Dendritic cell treated with granulocyte-macrophage colony-stimulating factor and Interleukin-4, amounts not matched to agents 40 ng/mL and 50 ng/mL, for 4 days (primary cell): ENCODE results near the gene SYTL2.
"Not testable (repeated sequence)": the region's sequence is repeated elsewhere in the genome, so short reads cannot be mapped to it uniquely, and the experiment has no call there.

Experiments used
- H3K27ac Mint-ChIP-seq: one replicate; pipeline ENCODE4 v1.8.0; 2022; ENCODE audit warnings: mild to moderate bottlenecking, mixed read lengths
- H3K27me3 Mint-ChIP-seq: one replicate; pipeline ENCODE4 v1.8.0; 2022; ENCODE audit warnings: mild to moderate bottlenecking, mixed read lengths
- H3K36me3 Mint-ChIP-seq: one replicate; pipeline ENCODE4 v1.8.0; 2022; ENCODE audit warnings: low read depth, mixed read lengths
- H3K4me1 Mint-ChIP-seq: one replicate; pipeline ENCODE4 v1.8.0; 2022; ENCODE audit warnings: low read depth, mixed read lengths
- H3K4me3 Mint-ChIP-seq: one replicate; pipeline ENCODE4 v1.8.0; 2022; ENCODE audit warnings: mild to moderate bottlenecking, moderate library complexity, mixed read lengths
- H3K9me3 Mint-ChIP-seq: one replicate; pipeline ENCODE4 v1.8.0; 2022; ENCODE audit warnings: mixed read lengths
- intact Hi-C: fragments of 100-400 bp; cut with micrococcal nuclease; formaldehyde crosslinking; loops from one replicate; pipeline ENCODE4 v1.15.0; 2022

The SYTL2 gene, protein sequence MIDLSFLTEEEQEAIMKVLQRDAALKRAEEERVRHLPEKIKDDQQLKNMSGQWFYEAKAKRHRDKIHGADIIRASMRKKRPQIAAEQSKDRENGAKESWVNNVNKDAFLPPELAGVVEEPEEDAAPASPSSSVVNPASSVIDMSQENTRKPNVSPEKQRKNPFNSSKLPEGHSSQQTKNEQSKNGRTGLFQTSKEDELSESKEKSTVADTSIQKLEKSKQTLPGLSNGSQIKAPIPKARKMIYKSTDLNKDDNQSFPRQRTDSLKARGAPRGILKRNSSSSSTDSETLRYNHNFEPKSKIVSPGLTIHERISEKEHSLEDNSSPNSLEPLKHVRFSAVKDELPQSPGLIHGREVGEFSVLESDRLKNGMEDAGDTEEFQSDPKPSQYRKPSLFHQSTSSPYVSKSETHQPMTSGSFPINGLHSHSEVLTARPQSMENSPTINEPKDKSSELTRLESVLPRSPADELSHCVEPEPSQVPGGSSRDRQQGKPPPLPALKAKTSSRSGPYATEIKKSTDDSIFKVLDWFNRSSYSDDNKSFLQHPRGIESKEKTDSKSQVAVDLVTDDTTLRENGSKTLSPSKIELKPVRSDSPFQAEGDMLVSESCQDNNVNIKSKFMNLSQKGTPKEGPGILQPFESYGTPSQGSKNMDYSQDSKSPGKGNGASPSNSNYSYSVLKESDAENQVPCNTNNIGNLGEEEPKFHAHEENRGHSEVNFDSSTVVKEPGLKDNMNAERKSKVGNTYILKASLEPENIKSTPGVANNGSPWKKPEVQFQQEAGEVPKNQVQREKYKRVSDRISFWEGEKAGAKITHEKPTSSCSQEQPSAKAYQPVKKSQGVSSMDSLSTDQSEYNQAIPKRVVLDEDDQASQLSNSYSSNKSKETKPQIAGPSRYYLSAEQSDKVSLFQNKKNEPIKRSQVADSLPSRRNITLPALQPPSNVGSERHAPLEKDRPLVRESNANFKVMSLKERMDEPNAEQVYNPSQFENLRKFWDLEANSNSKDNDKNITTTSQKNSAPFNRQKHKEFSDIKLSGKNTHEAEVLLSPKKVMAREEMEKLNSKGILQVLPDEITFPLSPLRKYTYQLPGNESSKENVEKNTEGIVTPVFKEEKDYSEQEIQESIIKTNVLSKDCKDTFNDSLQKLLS (N-terminal part only)

DNA sequence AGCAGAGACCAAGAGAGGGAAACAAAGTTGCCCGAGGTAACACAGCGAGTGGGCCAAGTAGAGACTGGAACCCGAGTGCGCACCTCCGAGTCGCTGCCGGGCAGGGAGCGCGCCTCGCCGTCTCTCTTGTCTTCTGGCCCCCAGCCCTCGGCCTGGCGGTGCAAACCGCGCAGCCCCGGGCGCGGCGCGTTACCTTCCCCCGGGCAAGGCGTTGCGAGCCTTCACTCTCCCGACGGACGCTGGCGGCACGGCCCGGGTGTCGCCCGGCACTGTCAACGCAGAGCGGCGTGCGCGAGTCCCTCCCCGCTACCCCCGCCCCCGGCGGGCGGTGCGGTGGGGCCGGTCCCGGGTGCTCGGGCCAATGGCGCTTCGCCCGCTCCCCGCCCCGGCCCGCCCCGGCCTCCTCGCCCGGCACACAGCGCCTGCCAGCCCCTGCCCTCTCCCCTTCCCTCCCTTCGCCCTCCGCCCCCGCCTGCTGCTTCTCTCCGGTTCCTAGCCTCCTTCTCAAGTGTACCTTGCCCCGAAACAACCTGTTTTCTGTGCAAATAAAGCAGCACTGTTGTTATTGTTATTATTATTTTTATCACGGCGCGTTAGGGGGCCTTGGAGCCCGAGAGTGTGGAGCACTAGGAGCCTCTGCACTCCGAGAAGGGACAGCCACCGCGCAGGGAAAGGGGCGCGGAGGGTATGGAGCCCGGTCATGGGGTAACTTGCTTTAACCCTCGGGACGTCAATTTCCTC lies at the start of gene SYTL2:
TSS of gene SYTL2 (minus strand) at position 271 of the 741 bp plus-strand sequence. CDS start 53,416 bp downstream, outside the sequence.
- intact Hi-C loops = no loop called here
- no peaks in the 10 kb centered on the region for H3K9me3 Mint-ChIP-seq
- H3K4me3 Mint-ChIP-seq = peak within 1 kb of the TSS; percentile 79
- peaks cover 29% of the 10 kb centered on the region for H3K27me3 Mint-ChIP-seq
- peak within 1 kb of the TSS; percentile 28 for H3K27ac Mint-ChIP-seq
- no peaks in the 10 kb centered on the region for H3K36me3 Mint-ChIP-seq
- H3K4me1 Mint-ChIP-seq = peaks cover 19% of the 10 kb centered on the region

DNA sequence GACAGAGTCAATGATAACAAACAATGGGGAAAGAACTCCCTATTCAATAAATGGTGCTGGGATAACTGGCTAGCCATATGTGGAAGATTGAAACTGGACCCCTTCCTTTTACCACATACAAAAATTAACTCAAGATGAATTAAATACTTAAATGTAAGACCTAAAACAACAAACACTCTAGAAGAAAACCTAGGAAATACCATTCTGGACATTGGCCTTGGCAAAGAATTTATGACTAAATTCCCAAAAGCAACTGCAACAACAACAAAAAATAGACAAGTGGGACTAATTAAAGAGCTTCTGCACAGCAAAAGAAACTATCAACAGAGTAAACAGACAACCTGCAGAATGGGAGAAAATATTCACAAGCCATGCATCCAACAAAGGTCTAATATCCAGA lies 48.6 kb upstream of the SYTL2 start:
- not testable (repeated sequence) for H3K9me3 Mint-ChIP-seq, H3K36me3 Mint-ChIP-seq, H3K27me3 Mint-ChIP-seq, H3K27ac Mint-ChIP-seq, H3K4me3 Mint-ChIP-seq
- intact Hi-C loops = loop anchor here (5.0 kb wide), 3 partner anchors 88 to 358 kb away; no protein-coding TSS in a partner anchor
- peaks cover 12% of the 10 kb centered on the region for H3K4me1 Mint-ChIP-seq

DNA sequence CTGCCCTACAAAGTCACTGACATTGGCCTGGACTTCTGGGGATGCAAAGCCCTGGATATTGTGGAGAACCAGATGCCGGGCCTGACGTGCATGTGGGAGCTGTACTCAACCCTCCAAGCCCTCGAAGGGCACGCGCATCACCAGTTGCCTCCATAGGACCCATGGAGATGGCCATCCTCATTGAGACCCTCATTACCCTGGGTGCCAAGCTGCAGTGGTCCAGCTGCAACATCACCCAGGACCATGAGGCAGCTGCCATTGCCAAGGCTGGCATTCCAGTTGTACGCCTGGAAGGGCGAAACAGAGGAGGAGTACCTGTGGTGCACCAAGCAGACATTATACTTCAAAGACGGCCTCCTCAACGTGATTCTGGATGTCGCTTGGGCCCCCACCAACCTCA lies 46.2 kb upstream of the SYTL2 start:
- intact Hi-C loops = loop anchor here (5.0 kb wide), 3 partner anchors 90 to 360 kb away; no protein-coding TSS in a partner anchor
- no peaks in the 10 kb centered on the region for H3K27me3 Mint-ChIP-seq
- H3K9me3 Mint-ChIP-seq = no peaks in the 10 kb centered on the region
- H3K4me1 Mint-ChIP-seq = peaks cover 16% of the 10 kb centered on the region
- no peak overlapping the region for H3K4me3 Mint-ChIP-seq
- H3K27ac Mint-ChIP-seq = no peak overlapping the region
- peaks cover 8% of the 10 kb centered on the region for H3K36me3 Mint-ChIP-seq

DNA sequence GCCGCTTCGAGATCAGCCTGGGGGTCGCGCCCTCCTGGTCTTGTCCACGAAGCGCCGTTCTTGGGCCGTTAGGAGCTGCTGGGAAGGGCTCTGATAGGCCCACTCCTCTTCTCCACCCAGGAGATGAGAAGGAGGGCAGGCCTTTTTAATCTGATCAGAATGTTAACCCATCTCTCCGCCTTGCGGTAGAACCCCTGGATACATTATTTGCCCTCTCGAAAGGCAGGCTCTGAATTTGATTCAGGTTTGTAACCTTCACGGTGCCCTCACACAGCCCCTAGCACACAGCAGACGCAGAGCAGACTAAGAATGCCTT lies 44.4 kb upstream of the SYTL2 start, which contains the start of gene CCDC83:
TSS of gene CCDC83 (plus strand) at position 43 of the 316 bp plus-strand sequence. CDS start 9,741 bp downstream, outside the sequence.
- Mint-ChIP-seq H3K4me3 (peak within 1 kb of the TSS; percentile 87), H3K36me3 (peaks cover 8% of the 10 kb centered on the region), H3K4me1 (peaks cover 16% of the 10 kb centered on the region), H3K9me3 (no peaks in the 10 kb centered on the region), H3K27me3 (no peaks in the 10 kb centered on the region), H3K27ac (peak within 1 kb of the TSS; percentile 97)
- intact Hi-C loops = loop anchor here (2.0 to 5.0 kb wide), 4 partner anchors 92 to 438 kb away; no protein-coding TSS in a partner anchor

DNA sequence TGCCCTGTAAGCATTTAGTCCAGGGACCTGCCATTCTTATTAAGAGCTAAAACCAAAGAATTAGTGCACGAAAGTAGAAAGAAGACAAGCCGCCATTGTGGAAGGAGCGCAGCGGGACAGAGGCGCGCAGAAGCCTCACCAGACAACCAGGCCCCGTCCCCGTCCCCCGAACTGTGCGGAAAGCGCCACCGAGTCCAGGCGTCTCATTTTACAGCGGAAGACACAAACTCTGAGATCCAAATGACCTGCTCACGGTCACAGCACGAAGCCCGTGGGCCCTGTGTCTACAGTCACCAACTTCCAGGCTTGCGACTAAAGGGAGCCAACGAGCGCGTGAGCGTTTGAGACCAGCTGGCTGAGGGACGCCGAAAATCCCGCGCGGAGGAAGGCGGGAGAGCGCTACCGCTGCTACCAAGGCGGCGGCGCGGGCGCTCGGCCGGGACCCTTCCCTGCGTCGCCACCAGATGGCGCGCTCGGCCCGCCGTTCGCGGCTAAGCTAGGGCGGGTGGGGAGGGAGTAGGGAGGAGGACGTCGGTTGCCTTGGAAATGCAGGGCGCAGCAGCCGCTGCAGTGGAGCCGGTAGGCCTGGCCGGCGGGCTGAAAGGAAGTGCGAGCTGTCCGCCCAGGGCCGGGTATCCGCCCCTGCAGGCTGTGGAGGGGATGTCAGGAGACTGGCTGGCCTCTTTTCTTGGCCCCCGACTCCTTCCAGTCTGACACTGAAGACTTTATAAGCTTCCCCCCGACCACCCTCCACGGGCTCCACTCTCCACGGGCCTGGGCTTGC lies 43.8 kb upstream of the SYTL2 start:
- Mint-ChIP-seq H3K36me3 (peaks cover 8% of the 10 kb centered on the region), H3K4me1 (peaks cover 16% of the 10 kb centered on the region), H3K27me3 (no peaks in the 10 kb centered on the region), H3K9me3 (no peaks in the 10 kb centered on the region), H3K4me3 (peak overlapping the region; percentile 87), H3K27ac (peak overlapping the region; percentile 97)
- intact Hi-C loops = loop anchor here (2.0 to 5.0 kb wide), 4 partner anchors 93 to 438 kb away; no protein-coding TSS in a partner anchor

DNA sequence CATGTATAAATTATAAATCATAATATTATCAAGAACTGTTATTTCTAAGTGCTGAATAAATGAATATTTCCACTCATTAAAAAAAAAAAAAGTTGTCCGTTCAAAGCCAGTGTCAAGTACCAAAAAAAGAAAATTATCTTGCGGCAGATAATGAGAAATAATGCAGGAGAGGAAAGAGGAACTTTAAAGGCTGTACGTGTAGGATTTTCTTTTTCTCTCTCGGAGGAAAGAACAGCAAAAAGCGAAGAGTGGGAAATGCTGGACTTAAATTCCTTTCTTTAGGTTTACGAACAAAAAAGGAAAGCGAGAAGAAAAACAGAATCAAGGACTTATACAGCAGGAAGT lies 43.2 kb upstream of the SYTL2 start:
- peak overlapping the region; percentile 87 for H3K4me3 Mint-ChIP-seq
- H3K9me3 Mint-ChIP-seq = no peaks in the 10 kb centered on the region
- peaks cover 8% of the 10 kb centered on the region for H3K36me3 Mint-ChIP-seq
- peak overlapping the region; percentile 97 for H3K27ac Mint-ChIP-seq
- intact Hi-C loops = loop anchor here (2.0 kb wide), 1 partner anchor 439 kb away; no protein-coding TSS in a partner anchor
- peaks cover 16% of the 10 kb centered on the region for H3K4me1 Mint-ChIP-seq
- no peaks in the 10 kb centered on the region for H3K27me3 Mint-ChIP-seq

DNA sequence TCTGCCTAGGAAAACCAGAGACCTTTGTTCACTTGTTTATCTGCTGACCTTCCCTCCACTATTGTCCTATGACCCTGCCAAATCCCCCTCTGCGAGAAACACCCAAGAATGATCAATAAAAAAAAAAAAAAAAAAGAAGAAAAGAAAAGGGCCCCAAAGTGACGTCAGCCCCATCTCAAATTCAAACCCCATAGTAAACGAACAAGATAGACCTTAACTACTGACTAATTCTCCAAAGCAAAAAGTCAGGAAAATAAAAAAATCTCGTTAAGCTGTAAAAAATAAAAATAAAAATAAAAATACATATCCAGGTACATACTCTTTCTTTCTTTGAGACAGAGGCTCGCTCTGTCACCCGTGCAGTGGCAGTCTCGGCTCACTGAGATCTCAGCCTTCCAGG lies 42.6 kb upstream of the SYTL2 start:
- H3K27me3 Mint-ChIP-seq, H3K9me3 Mint-ChIP-seq, H3K4me3 Mint-ChIP-seq, H3K36me3 Mint-ChIP-seq, H3K27ac Mint-ChIP-seq, intact Hi-C loops: not testable (repeated sequence)
- H3K4me1 Mint-ChIP-seq = peaks cover 16% of the 10 kb centered on the region

DNA sequence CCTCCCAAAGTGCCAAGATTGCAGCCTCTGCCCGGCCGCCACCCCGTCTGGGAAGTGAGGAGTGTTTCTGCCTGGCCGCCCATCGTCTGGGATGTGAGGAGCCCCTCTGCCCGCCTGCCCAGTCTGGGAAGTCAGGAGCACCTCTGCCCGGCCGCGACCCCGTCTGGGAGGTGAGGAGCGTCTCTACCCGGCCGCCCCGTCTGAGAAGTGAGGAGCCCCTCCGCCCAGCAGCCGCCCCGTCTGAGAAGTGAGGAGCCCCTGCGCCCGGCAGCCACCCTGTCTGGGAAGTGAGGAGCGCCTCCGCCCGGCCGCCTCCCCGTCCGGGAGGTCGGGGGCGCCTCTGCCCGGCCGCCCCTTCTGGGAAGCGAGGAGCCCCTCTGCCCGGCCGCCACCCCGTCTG lies 41.8 kb upstream of the SYTL2 start:
- peaks cover 16% of the 10 kb centered on the region for H3K4me1 Mint-ChIP-seq
- H3K27me3 Mint-ChIP-seq, H3K27ac Mint-ChIP-seq, intact Hi-C loops, H3K36me3 Mint-ChIP-seq, H3K4me3 Mint-ChIP-seq, H3K9me3 Mint-ChIP-seq: not testable (repeated sequence)

DNA sequence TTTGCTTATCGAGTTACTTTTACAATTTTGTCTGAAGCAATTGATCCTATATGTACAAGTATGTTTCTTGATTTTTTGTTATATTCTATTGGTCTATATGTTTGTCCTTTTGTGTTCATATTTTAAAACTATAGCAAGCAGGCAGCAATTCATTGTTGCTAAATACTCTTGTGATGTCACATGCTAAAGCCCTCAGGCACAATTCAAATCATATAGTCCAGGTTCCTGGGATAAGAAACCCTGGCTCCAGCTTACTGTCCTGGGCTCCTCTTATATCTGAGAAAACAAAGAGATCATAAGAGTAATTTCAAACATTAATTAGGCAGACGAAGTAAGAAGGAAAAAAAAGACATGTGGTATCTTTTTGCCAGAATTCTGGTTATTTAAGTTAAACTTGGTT lies 37.6 kb upstream of the SYTL2 start:
- H3K4me1 Mint-ChIP-seq = peaks cover 6% of the 10 kb centered on the region
- no peak overlapping the region for H3K4me3 Mint-ChIP-seq
- no peaks in the 10 kb centered on the region for H3K27me3 Mint-ChIP-seq
- no peaks in the 10 kb centered on the region for H3K36me3 Mint-ChIP-seq
- intact Hi-C loops = no loop called here
- no peak overlapping the region for H3K27ac Mint-ChIP-seq
- H3K9me3 Mint-ChIP-seq = no peaks in the 10 kb centered on the region

DNA sequence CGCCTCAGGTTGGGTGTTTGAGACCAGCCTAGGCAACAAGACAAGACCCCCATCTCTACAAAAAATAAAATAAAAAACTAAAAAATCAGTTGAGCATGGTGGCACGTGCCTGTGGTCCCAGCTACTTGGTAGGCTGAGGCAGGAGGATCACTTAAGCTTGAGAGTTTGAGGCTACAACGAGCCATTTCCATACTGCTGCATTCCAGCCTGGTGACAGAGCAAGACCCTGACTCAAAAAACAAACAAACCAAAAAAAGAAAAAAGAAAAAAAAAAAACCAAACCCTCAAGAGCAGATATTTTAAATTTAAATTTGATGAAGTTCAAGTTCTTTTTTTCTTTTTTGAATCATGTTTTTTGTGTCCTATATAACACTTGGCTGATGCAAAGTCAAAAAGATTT lies 37.1 kb upstream of the SYTL2 start:
- Mint-ChIP-seq H3K27me3 (no peaks in the 10 kb centered on the region), H3K4me1 (peaks cover 6% of the 10 kb centered on the region), H3K27ac (no peak overlapping the region), H3K36me3 (no peaks in the 10 kb centered on the region), H3K9me3 (no peaks in the 10 kb centered on the region), H3K4me3 (no peak overlapping the region)
- intact Hi-C loops = no loop called here

DNA sequence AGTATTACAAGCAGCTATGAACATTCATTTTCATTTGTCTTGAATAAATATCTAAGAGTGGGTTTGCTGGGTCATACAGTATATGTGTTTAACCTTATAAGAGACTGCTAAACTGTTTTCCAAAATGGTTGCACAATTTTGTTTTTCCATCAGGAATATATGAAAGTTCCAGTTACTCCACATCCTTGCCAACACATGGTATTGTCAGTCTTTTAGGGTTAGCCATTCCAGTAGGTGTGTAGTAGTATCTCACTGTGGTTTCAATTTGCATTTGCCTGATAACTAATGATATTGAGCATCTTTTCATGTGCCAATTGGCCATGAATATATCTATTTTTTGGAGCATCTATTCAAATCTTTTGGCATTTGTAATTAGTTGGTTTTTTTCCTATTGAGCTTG lies 36.5 kb upstream of the SYTL2 start:
- H3K27ac Mint-ChIP-seq = no peak overlapping the region
- H3K36me3 Mint-ChIP-seq = no peaks in the 10 kb centered on the region
- peaks cover 6% of the 10 kb centered on the region for H3K4me1 Mint-ChIP-seq
- H3K27me3 Mint-ChIP-seq = no peaks in the 10 kb centered on the region
- no peak overlapping the region for H3K4me3 Mint-ChIP-seq
- no peaks in the 10 kb centered on the region for H3K9me3 Mint-ChIP-seq
- intact Hi-C loops = no loop called here

DNA sequence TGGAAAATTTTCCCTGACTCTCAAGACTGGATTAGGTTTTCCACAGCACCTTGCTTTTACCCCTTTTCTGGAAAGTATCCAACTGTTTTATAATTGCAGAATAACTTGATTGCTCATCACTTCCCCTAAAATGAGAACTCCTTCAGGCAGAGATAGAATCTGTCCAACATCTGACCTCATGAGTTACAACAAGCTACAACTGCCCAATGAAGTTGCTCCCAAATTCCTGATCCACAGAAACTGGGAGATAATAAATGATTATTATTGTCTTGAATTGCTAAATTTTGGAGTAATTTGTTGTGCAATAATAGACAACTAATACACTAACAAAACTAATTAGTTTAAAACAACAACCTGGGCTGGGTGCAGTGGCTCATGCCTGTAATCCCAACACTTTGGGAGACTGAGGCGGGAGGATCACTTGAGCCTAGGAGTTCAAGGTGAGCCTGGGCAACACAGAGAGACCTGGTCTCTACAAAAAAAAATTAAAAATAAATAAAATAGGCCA lies 34.2 kb upstream of the SYTL2 start:
- H3K27me3 Mint-ChIP-seq = no peaks in the 10 kb centered on the region

More for the DNA sequence above, 34.2 kb upstream of the SYTL2 start:
- H3K4me3 Mint-ChIP-seq = no peak overlapping the region
- H3K9me3 Mint-ChIP-seq = no peaks in the 10 kb centered on the region
- intact Hi-C loops = no loop called here
- H3K27ac Mint-ChIP-seq = no peak overlapping the region
- no peaks in the 10 kb centered on the region for H3K36me3 Mint-ChIP-seq
- H3K4me1 Mint-ChIP-seq = peaks cover 6% of the 10 kb centered on the region
